OCI-LY7 (cell line): ENCODE measurements around the gene HAT1. TPM values are rescaled to one million over a fixed set of nuclear protein-coding genes. Genes with fewer than 3 reads are reported as not detected.

ENCODE experiments used
- BruUV-seq: library from RNA; stranded (reverse); fragments of 400-500 nt; replicated peaks from 2 replicates; lab custom pipeline; 2021; lab: Mats Ljungman, UMichigan
- CTCF ChIA-PET: fragments of 300-600 bp; sonication (Branson Sonifier 250); formaldehyde crosslinking; loops from one replicate; lab custom pipeline; 2022; ENCODE audit warnings: antibody characterized with exemption; ENCODE audit not compliant: unreplicated experiment; lab: Charles Lee
- POLR2A ChIA-PET: fragments of 300-600 bp; sonication (Branson Sonifier 250); formaldehyde crosslinking; loops from one replicate; lab custom pipeline; 2022; ENCODE audit warnings: antibody characterized with exemption; lab: Charles Lee
- DNase-seq: peaks from one replicate; pipeline ENCODE4 v3.0.0-alpha.2; 2015; ENCODE audit warnings: low spot score
- H2AFZ ChIP-seq: fragments of 200-600 bp; sonication (generic), shearing (Covaris generic); 2 replicates; pipeline ENCODE4 v1.6.1; 2014; ENCODE audit warnings: mild to moderate bottlenecking, antibody characterized with exemption, low read length, moderate library complexity
- H3K27ac ChIP-seq: fragments of 200-600 bp; sonication (generic); 2 replicates; pipeline ENCODE4 v1.5.1; 2014; ENCODE audit warnings: mixed run types, low read depth, mild to moderate bottlenecking, moderate library complexity, low read length, inconsistent platforms; ENCODE audit not compliant: poor library complexity, severe bottlenecking
- H3K36me3 ChIP-seq: fragments of 200-600 bp; sonication (generic); 2 replicates; pipeline ENCODE4 v1.6.1; 2014; ENCODE audit warnings: mild to moderate bottlenecking, antibody characterized with exemption, low read length, moderate library complexity, mixed read lengths; ENCODE audit not compliant: insufficient read depth
- H3K4me1 ChIP-seq: fragments of 200-600 bp; sonication (generic); 2 replicates; pipeline ENCODE4 v1.5.1; 2014; ENCODE audit warnings: mild to moderate bottlenecking, low read length; ENCODE audit not compliant: insufficient read depth, poor library complexity, severe bottlenecking
- H3K4me2 ChIP-seq: fragments of 200-600 bp; sonication (generic); 2 replicates; pipeline ENCODE4 v1.6.1; 2014; ENCODE audit warnings: mild to moderate bottlenecking, low read length
- H3K4me3 ChIP-seq: fragments of 200-600 bp; sonication (generic); 2 replicates; pipeline ENCODE4 v1.5.1; 2014; ENCODE audit warnings: mild to moderate bottlenecking, low read depth, low read length; ENCODE audit not compliant: poor library complexity, severe bottlenecking
- H3K79me2 ChIP-seq: fragments of 200-600 bp; sonication (generic); 2 replicates; pipeline ENCODE4 v1.6.1; 2016; ENCODE audit warnings: low read depth, mild to moderate bottlenecking, low read length, moderate library complexity, mixed read lengths; ENCODE audit not compliant: insufficient read depth
- H3K9me2 ChIP-seq: fragments of 200-600 bp; sonication (generic); 2 replicates; pipeline ENCODE4 v1.6.1; 2016; ENCODE audit warnings: mild to moderate bottlenecking, low read length, mixed read lengths; ENCODE audit not compliant: insufficient read depth
- H3K9me3 ChIP-seq: fragments of 200-600 bp; sonication (generic); 2 replicates; pipeline ENCODE4 v1.6.1; 2014; ENCODE audit warnings: mild to moderate bottlenecking, mixed run types, low read length, mixed read lengths
- H4K20me1 ChIP-seq: fragments of 200-600 bp; sonication (generic); 2 replicates; pipeline ENCODE4 v1.6.1; 2014; ENCODE audit warnings: mild to moderate bottlenecking, antibody characterized with exemption, low read length, moderate library complexity, mixed read lengths; ENCODE audit not compliant: insufficient read depth
- EZH2phosphoT487 ChIP-seq: fragments of 200-600 bp; sonication (generic); IDR thresholded peaks from 2 replicates; pipeline ENCODE4 v1.6.1; 2018; ENCODE audit warnings: low read depth, borderline replicate concordance, mild to moderate bottlenecking, mixed run types, antibody characterized with exemption, low read length, moderate library complexity, mixed read lengths
- intact Hi-C: fragments of 100-400 bp; cut with micrococcal nuclease; formaldehyde crosslinking; loops from one replicate; pipeline ENCODE4 v1.10.0; 2022; ENCODE audit not compliant: unreplicated experiment
- total RNA-seq, 2 experiments: library from RNA; depleted of rRNA in 1 of 2; stranded (reverse); fragments of >200 nt in 1 of 2; shearing (Covaris generic) in 1 of 2; gene quantifications; 2 replicates each; pipeline ENCODE4 v1.2.3, GENCODE V29; 2014 to 2022
- TF ChIP-seq, protein P1 (sequence below): fragments of 200-600 bp; sonication (generic); conservative IDR thresholded peaks from 2 replicates; pipeline ENCODE4 v1.5.1; 2014; ENCODE audit warnings: mild to moderate bottlenecking, antibody characterized with exemption, low read length, moderate library complexity, mixed read lengths

The HAT1 gene
- total RNA-seq, 2 experiments from 2014 or later, result 77.5 to 96.5 TPM

DNA sequence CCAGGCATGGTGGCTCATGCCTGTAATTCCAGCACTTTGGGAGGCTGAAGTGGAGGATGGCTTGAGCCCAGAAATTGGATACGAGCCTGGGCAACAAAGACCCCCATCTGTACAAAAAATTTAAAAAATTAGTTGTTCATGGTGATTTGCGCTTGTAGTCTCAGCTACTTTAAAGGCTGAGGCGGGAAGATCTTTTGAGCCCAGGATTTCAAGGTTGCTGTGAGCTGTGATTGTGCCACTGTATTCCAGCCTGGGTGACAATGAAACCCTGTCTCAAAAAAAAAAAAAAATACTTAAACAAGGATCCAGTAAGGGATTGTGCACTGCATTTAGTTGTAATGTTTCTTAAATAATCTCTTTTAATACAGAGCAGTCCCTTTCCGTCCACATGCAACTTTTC is 21.6 kb downstream of the HAT1 start:
- ChIA-PET CTCF (no interaction called here), POLR2A (no interaction called here)
- Histone ChIP-seq H3K4me1 (no peaks in the 10 kb centered on the region), H4K20me1 (peaks cover 4% of the 10 kb centered on the region; the same call in 1 of the 2 replicates), H2AFZ (no peak overlapping the region), H3K36me3 (peaks cover 74% of the 10 kb centered on the region), H3K9me2 (no peaks in the 10 kb centered on the region), H3K9me3 (no peaks in the 10 kb centered on the region), H3K4me3 (no peak overlapping the region), H3K79me2 (peaks cover 73% of the 10 kb centered on the region; the same call in 1 of the 2 replicates), H3K4me2 (no peak overlapping the region), H3K27ac (no peak overlapping the region)
- no TSS peak for BruUV-seq
- TF ChIP-seq EZH2phosphoT487, result no peak
- TF ChIP-seq, protein P1, sequence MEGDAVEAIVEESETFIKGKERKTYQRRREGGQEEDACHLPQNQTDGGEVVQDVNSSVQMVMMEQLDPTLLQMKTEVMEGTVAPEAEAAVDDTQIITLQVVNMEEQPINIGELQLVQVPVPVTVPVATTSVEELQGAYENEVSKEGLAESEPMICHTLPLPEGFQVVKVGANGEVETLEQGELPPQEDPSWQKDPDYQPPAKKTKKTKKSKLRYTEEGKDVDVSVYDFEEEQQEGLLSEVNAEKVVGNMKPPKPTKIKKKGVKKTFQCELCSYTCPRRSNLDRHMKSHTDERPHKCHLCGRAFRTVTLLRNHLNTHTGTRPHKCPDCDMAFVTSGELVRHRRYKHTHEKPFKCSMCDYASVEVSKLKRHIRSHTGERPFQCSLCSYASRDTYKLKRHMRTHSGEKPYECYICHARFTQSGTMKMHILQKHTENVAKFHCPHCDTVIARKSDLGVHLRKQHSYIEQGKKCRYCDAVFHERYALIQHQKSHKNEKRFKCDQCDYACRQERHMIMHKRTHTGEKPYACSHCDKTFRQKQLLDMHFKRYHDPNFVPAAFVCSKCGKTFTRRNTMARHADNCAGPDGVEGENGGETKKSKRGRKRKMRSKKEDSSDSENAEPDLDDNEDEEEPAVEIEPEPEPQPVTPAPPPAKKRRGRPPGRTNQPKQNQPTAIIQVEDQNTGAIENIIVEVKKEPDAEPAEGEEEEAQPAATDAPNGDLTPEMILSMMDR, result no peak
- intact Hi-C loops, result no loop called here
- DNase-seq, result no peak

DNA sequence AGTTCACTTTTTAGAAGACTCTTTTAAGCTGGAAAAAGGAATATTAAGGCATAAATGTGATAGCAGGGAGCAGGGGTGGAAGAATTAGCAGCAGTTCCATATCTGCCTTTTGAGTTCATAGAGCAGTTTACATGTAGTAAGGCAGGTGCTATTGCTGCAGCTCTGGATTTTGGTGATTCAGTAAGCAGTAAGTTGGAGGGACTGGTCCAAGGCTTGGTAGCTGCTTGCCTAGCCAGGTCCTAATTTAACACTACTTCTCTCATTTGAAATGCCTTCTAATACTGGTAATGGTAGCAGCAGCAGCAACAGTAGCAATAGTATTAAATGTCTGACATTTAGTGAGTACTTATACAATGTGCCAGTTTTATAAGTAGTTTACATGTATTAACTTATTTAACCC is 30.0 kb downstream of the HAT1 start:
- Histone ChIP-seq H3K4me2 (no peak overlapping the region), H3K9me3 (no peaks in the 10 kb centered on the region), H2AFZ (no peak overlapping the region), H3K4me3 (no peak overlapping the region), H4K20me1 (no peaks in the 10 kb centered on the region; the same call in 1 of the 2 replicates), H3K79me2 (no peaks in the 10 kb centered on the region), H3K4me1 (no peaks in the 10 kb centered on the region), H3K27ac (no peak overlapping the region), H3K36me3 (peaks cover 83% of the 10 kb centered on the region), H3K9me2 (no peaks in the 10 kb centered on the region)
- ChIA-PET CTCF (no interaction called here), POLR2A (interaction anchor here (1.0 kb wide), 1 partner anchor 17 kb away, joined by 3 read pairs; no protein-coding TSS in a partner anchor)
- TF ChIP-seq, protein P1, result no peak
- TF ChIP-seq EZH2phosphoT487, result no peak
- BruUV-seq, result no TSS peak
- DNase-seq, result no peak
- intact Hi-C loops, result no loop called here

DNA sequence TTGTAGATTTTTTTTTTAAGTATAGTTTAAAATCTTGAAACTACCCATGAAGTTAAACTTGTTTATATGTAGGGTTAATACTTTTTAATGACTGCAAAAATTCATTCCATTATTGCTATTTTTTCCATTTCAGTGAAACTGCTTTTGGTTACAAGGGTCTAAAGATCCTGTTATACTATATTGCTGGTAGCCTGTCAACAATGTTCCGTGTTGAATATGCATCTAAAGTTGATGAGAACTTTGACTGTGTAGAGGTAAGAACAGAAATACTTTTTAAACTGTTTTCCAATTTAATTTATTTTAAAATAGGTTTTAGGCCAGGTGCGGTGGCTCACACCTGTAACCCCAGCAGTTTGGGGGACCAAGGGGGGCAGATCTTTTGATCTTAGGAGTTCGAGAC is 30.5 kb downstream of the HAT1 start:
- no peaks in the 10 kb centered on the region; the same call in 1 of the 2 replicates for H3K79me2 ChIP-seq
- intact Hi-C loops, result no loop called here
- BruUV-seq, result no TSS peak

More for the DNA sequence above, 30.5 kb downstream of the HAT1 start:
- Histone ChIP-seq H4K20me1 (no peaks in the 10 kb centered on the region; the same call in 1 of the 2 replicates), H3K9me3 (no peaks in the 10 kb centered on the region), H3K36me3 (peaks cover 81% of the 10 kb centered on the region), H3K9me2 (no peaks in the 10 kb centered on the region), H3K27ac (no peak overlapping the region), H3K4me3 (no peak overlapping the region), H3K4me1 (no peaks in the 10 kb centered on the region), H2AFZ (no peak overlapping the region), H3K4me2 (no peak overlapping the region)
- no peak for DNase-seq
- CTCF ChIA-PET, result no interaction called here
- POLR2A ChIA-PET, result no interaction called here
- no peak for TF ChIP-seq EZH2phosphoT487
- TF ChIP-seq, protein P1, result no peak
